T-helper 9 cell (primary cell): ENCODE measurements around the gene RBFOX1.

Experiments
- DNase-seq: peaks from one replicate; pipeline ENCODE4 v3.0.0-alpha.2; 2020
- total RNA-seq, 2 donors: gene quantifications; one replicate each; lab custom pipeline; 2026; lab: John Stamatoyannopoulos, UW

The RBFOX1 gene
- total RNA-seq, result 0 reads per million in 2 donors

DNA sequence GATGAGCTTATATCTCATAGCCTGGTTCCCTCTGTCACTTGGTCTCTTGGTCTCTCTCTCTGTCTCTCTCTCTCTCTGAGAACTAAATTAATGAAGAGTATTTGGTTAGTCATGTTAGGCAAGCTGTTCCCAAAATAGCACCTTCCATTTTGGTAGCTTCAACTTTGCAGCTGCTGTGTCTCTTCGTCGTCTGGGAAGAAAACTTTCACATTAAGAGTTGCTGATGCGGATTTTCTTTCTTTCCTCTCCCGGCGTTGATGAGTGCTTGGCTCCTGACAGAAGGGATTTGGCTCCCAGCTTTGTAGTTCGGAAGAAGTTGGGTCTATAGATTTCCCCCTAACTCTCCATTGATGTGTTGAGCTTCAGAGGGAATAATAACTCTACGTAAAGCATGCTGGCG, at the start of gene RBFOX1:
TSS of gene RBFOX1 (plus strand) at position 235 of the 400 bp plus-strand sequence.
- no peak for DNase-seq

DNA sequence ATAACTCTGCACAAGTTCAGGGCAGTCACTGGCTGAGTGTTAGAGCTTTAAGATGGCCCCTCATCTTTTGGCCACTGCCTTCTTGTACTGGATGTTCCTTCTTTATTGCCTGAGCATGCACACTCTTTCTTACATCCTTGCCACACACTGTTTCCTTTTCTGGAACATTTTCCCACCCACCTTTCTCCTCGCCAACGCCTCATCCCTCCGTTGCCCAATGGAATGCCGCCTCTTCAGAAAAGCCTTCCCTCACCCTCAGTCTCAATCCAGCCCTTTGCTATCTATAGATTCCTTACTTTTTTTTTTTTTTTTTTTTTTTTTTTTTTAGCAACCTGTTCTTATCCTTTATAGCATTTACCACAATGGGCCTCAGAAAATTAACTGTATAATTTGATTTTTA, 47.9 kb upstream of the RBFOX1 start:
- no peak for DNase-seq

- no peak for DNase-seq
Measured at GRCh38 chr16:7285520-7285919, 47.1 kb upstream of the RBFOX1 start.

- DNase-seq, result no peak
Measured at GRCh38 chr16:7289299-7289698, 43.3 kb upstream of the RBFOX1 start.

GRCh38 chr16:7290682-7291081, 42.0 kb upstream of the RBFOX1 start:
- no peak for DNase-seq

DNA sequence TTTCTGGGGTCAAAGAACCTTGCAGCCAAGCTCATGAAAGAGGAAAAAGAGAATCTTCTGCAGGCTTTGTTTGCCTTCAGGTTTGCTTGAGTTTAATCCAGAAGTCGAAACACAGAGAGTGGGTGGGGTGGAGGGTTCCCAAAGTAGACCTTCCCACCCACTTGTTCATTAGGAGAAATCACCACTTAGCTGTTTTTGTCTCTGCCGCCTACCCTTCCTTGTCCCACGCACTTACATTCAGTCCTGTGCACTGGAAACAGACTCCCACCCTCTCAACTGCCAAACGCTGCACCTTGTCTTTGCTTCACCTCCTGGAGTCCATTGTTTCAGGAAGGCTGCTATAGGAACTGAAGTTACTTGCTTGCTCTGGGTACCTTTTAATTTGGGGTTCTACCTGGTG, 38.6 kb upstream of the RBFOX1 start:
- DNase-seq, result no peak

GRCh38 chr16:7303052-7303610, 29.5 kb upstream of the RBFOX1 start:
- DNase-seq, result no peak

GRCh38 chr16:7303660-7304200, 28.9 kb upstream of the RBFOX1 start:
- DNase-seq, result no peak

DNA sequence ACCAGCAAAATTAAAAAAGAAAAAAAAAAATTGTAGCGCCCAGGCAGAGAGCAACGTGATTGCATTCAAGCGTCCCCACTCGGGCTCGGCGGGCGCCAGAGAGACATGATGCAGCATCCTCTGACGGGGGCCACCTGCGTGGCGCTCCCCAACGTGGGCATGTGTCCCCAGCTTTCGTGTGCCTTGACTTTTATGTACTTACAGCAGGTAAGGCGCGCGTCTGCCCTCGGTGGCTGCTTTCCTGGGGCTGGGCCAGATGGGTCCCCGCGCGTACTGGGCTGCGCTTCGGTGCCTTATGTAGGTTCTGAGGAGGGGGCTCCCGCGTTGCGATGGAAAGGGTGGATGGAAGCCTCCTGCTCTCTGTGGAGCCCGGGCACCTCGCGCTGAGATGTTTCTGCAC, 28.4 kb upstream of the RBFOX1 start:
- no peak for DNase-seq

DNA sequence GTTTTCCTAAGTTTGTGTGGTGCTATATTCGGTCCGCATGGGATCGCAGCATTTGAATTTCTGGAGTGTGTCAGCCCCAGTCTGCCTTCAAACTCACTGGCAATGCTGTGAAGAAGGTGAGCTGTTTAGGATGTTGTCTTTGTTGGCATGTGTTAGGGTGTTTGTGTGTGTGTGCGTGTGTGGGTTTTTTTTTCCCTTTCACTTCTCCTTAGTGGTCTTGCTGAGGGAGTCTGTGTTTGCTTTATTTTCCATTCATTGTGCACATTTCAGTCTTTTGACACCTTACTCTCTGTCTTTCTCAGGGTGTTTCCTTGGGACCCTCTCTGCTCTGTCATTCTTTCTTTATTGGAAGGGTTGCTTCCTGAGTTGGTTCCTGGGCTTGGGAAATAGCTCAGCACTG, 27.7 kb upstream of the RBFOX1 start:
- DNase-seq, result no peak

DNA sequence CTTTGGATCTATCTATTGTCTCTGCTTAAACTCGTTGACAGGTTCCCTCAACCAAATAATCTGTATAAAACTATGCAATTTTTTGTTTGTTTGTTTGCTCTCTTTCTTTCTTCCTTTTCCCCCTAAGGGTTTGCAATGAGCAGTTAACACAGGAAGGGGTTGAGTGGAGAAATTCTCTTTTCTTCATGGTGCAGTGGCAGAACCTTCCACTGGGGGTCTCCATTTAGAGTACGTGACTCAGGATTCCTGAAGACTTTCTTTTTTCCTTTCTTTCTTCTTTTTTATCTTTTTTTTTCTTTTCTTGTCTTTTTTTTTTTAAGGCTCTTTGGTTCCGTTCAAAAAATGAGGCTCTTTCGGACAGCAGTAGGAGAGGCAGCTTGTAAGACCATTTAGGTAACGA, 19.5 kb upstream of the RBFOX1 start:
- no peak for DNase-seq

GRCh38 chr16:7314163-7314562, 18.5 kb upstream of the RBFOX1 start:
- no peak for DNase-seq

GRCh38 chr16:7315813-7316212, 16.8 kb upstream of the RBFOX1 start:
- DNase-seq, result no peak

DNA sequence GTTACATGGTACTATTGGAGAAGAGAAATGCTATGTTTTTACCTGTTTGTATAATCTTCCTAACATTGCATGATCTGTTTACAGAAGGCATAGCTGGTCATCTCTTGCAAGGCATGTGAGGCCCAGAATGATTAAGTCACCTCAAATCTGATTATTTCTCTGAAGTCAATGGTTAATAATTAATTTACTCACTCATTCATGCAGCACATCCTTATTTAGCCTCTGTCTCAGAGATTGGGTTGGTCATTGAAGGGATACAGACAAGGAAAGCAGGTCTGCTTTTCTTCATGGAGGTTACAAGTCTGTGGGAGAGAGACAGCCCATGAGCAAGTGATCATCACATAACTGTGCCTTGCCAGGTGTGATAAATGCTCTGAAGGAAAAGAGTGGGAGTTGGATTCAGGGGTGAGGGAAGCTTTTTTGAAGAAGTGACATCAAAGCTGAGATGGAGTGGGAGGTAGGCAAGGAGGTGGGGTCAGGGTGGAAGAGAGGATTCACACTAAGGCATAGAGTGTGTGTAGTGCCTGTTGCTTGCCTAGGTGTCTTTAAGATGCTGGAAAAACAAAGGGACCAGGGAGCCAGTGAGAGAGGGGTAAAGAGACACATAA, 16.3 kb upstream of the RBFOX1 start:
- DNase-seq, result no peak

GRCh38 chr16:7317982-7318381, 14.7 kb upstream of the RBFOX1 start:
- DNase-seq, result no peak

GRCh38 chr16:7318686-7319085, 14.0 kb upstream of the RBFOX1 start:
- no peak for DNase-seq

GRCh38 chr16:7319514-7319913, 13.1 kb upstream of the RBFOX1 start:
- no peak for DNase-seq

DNA sequence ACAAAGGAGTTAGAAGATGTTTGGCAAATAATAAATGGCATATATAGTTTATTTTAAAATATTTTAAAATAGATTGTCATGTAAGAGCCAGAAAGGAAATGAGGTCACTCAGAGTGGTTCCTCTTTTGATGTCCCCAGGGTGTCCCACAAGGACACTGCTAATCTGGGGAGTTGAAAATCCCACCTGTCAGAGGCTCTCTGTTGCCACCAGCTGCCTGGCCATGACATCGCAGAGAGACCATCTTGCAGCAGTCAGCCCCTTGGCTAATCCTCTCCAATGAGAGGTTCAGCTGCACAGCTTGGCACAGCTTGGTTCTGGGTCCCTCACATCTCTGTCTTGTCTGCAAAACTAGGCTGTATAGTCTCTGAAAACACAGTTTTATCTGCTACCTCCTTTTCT, 11.0 kb upstream of the RBFOX1 start:
- no peak for DNase-seq

DNA sequence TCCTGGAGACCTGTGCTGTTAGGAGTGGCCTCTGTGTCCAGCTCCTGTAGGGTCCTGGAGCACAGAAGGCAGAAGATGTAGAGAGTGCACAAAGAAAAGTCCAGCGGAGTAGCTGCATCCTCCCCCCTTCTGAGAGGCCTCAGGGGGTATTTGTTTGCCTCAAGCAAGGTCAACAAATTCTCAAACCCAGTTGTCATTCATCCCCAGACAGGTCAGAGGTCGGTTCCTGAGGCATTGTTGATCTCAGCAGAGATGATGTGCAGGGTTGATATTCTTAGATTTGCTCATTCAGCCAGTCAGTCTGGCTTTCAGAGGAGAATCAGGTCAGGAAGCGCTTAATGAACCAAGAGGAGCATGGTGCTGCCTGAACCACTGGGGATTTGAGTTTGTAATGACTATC, 8.3 kb upstream of the RBFOX1 start:
- DNase-seq, result no peak

DNA sequence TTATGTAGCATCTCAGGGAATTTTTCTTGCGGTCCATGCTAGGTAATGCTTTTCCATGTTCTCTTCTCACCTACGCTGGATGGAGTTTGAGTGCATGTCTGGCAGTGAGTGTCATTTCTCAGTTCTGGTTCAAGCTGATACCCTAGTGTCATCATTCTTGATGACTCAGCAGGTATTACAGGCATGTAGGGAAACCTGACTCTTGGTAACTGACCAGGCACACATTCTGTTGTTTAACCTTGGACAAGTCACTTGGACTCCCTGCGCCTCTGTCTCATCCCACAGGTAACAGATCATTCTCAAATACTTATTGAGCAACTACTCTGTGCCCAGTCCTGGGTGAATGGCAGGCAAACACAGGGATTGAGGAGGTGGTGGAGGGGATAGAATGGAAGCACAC, 6.8 kb upstream of the RBFOX1 start:
- DNase-seq, result no peak

DNA sequence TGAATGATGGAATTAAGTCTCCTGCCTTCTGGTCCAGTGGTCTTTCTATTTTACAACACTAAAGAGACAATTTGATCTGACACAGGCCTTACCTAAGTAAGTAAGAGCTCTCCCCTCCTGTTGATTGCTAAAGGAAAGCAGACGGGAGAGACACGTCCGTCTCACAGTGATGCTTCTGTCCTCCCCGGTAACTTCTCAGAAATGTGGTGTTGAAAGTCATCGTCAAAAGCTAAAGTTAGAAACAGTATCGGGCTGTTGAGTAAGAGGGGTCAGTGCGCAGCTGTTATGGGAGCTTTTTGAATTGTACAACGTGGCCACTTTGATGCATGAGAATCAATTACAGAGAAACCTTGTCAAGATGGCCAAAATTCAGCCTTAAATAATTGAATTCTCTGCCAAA, 1.9 kb upstream of the RBFOX1 start:
- DNase-seq, result no peak

- DNase-seq, result no peak
Measured at GRCh38 chr16:7331997-7332396, 648 bp upstream of the RBFOX1 start.

GRCh38 chr16:7333180-7333725, 608 bp downstream of the RBFOX1 start:
- DNase-seq, result no peak

DNA sequence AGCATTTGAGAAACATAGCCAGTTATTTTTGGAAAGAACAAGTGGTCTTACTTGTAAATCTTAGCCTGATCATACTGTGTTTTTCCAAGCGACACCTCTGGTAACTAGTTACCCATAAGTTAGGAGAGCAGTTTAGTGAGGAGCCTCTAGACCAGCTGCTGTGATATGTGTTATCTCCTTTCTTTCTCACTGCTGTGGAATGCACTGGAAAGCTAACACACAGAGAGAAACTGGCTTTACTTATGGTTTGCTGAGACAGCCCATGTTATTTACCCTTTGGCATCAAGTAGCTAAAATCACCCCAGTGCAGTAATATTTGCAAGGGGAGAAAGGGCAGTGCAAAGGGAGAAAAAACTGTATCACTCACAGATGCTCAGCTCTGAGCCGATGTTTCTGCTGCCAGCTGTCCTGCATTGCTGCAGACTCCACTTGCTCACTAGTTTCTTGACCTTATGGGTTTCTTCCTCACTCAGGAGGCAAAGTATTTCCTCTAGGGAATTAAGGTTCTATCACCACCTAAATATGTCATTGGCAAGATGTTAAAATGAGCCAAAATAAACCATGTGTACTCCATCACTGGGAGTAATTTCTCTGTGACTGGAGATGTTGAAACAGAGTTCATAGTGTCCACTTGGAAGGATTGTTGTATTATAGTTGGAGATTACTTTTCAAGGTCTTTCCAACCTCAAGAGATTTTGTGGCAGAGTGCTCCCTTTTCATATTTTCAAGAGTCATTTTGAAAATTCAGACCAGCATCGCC, 2.3 kb downstream of the RBFOX1 start:
- no peak for DNase-seq
